HG03039 (cell line): ENCODE measurements around the gene TPRN.

Experiments
- ATAC-seq: cut with Tn5 transposase; IDR thresholded peaks from one replicate; pipeline ENCODE4 v1.9.1; 2021; ENCODE audit warnings: mild to moderate bottlenecking, moderate library complexity; ENCODE audit not compliant: unreplicated experiment

TPRN gene

GRCh38 chr9:137175345-137175961 is 25.1 kb downstream of the TPRN start:
- no peak for ATAC-seq

DNA sequence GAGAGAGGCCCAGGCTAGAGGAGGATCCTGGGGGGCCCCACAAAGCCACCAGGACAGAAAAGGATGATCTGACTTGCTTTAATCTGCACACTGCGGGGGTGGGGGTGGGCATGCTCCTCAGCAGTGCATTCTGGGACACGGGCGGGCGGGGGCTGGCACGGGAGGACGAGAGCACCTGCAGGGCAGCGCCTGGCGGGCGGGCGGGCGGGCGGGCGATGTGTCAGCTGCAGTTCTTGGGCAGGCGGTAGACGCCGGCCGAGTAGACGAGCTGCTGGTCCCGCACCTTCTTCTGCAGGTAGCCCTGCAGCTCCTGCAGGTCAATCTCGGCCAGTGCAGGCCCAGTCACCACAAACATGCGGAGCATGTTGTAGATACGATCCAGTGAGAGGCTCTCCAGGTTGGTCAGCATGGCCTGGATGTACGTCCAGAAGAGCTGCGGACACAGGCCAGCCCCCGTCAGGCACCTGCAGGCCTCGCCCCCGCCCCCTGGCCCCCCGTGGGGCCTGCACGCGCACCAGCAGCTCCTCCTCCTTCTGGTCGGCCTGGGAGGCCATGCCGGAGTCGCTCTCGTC is 25.7 kb downstream of the TPRN start:
- ATAC-seq, result no peak

DNA sequence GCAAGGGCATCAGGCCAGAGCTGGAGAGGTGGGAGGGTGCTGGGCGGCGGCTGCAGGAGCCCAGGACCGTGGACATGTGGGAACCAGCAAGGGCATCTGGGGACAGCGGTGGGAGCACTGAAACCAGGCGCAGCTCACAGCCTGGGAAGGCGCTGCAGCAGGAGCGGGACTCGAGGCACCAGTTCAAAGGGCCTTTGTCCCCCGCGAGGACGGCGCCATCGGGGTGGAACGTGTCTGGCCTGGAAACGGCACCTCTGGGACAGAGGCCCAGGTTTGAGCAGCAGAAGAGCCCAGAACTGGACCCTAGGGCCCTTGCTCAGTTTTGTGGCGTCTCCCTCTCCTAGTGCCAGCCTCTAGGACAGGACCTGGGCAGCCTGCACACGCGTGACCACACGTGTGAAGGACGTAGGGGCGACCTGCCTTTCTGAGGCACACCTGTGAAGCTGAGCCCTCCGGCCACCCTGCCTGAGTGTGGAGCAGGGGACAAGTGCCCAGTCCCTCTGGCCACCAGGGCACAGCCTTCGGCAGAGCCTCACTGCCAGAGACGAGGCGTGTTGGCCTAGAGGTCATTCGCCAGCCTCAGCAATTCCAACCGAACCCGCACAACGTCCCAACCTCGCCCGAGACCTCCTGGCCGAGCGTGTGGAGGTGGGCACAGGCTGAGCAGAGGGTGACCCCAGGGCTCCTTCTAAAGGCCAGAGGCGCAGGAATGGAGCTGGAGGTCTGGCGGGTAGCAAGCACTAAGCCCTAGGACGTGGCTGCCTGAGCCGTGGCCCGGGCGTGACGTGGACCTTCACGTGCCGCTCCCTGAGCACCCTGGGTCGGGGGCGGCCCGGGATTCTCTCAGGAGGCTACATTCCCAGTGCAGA is 26.5 kb downstream of the TPRN start:
- ATAC-seq, result no peak

GRCh38 chr9:137172901-137173795 is 27.4 kb downstream of the TPRN start:
- no peak for ATAC-seq

- ATAC-seq, result no peak
Measured at GRCh38 chr9:137171149-137171900, 29.2 kb downstream of the TPRN start.

GRCh38 chr9:137170486-137171148 is 29.9 kb downstream of the TPRN start:
- no peak for ATAC-seq

DNA sequence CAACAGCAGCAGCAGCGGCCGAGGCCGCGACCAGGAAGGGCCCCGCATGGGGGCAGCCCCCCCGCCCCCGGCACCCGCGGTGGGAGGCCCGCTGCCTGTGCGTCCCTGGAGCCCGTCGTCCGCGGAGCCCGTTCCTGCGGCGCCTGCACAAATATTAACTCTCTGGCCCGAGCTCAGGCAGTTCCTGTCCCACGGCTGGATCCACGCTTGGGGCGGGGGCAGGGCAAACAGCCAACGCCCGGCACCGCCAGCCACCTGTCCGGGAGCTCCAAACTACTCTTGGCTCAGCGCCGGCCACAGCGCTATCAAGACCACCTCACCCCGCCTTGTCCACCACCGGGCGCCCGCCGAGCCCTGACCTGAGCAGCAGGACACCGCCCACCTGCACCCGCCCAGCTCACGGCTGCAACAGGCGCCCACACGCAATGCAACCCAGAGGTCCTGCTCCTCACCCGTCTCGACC is 30.6 kb downstream of the TPRN start, which contains the start of gene LRRC26:
LRRC26 (minus strand) TSS at position 156 of the 463 bp plus-strand sequence; CDS start at position 48, 108 bp downstream.
- ATAC-seq, result no peak

GRCh38 chr9:137168904-137169856 is 31.4 kb downstream of the TPRN start:
- no peak for ATAC-seq

DNA sequence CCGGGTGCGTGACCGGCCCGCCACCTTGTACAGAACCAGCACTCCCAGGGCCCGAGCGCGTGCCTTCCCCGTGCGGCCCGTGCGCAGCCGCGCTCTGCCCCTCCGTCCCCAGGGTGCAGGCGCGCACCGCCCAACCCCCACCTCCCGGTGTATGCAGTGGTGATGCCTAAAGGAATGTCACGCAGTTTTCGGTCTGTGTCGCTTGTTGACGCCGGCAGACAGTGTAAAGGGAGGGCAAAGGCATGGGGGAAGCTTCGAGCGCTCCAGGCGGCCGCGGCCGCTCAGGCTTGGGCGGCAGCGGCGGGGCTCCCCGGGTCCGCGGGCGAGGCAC is 32.0 kb downstream of the TPRN start:
- no peak for ATAC-seq

DNA sequence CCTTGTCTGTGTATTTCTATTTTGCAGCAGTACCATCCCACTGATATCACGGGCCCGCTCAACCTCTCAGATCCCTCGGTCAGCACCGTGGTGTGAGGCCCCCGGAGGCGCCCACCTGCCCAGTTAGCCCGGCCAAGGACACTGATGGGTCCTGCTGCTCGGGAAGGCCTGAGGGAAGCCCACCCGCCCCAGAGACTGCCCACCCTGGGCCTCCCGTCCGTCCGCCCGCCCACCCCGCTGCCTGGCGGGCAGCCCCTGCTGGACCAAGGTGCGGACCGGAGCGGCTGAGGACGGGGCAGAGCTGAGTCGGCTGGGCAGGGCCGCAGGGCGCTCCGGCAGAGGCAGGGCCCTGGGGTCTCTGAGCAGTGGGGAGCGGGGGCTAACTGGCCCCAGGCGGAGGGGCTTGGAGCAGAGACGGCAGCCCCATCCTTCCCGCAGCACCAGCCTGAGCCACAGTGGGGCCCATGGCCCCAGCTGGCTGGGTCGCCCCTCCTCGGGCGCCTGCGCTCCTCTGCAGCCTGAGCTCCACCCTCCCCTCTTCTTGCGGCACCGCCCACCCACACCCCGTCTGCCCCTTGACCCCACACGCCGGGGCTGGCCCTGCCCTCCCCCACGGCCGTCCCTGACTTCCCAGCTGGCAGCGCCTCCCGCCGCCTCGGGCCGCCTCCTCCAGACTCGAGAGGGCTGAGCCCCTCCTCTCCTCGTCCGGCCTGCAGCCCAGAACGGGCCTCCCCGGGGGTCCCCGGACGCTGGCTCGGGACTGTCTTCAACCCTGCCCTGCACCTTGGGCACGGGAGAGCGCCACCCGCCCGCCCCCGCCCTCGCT is 32.6 kb downstream of the TPRN start:
- ATAC-seq, result no peak

- ATAC-seq, result no peak
Measured at GRCh38 chr9:137167277-137167746, 33.2 kb downstream of the TPRN start.

DNA sequence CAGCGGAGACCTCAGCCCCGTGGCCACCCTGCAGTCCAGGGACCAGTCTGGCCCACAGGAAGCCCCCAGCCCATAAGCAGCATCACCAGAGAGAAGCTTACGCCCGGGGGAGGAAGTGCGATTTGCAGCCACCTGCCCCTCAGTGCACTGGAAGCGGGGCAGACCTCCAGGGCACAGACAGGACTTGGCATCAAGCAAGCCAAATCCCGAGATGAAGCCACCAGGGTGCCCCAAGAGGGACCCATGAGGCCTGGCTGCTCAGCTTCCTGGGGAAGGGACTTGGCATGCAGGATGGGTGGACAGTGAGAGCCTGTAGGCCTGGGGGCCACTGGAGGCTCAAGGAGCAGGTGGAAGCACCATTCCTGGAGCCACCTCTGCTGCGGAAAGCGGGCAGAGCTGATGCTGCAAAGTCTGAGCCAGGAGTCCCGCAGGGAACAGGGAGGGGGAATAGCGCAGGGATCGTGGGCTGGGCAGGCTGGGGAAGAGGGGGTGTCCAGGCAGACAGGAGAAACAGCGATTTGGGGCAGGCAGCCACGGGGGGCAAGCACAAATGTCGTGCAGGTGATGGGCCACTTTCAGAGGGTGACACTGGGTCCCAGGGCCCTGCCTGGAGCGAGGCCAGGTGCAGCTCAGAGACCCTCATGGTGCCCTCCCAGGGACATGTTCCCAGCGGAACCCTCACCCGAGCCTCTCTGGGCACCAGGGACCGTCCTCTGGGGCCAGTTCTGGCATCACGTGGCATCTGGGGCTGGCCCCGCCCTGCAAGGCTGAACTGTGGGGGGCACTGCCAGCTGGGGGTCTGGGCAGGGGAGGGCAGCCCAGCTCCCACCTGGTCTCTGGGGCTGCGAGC is 33.9 kb downstream of the TPRN start:
- ATAC-seq, result no peak

- ATAC-seq, result no peak
Measured at GRCh38 chr9:137165250-137165836, 35.2 kb downstream of the TPRN start.

GRCh38 chr9:137164370-137165249 is 35.9 kb downstream of the TPRN start:
- no peak for ATAC-seq

- ATAC-seq, result no peak
Measured at GRCh38 chr9:137163805-137164204, 36.7 kb downstream of the TPRN start.
